ENCODE results near the gene GALNT9. TPM values are rescaled to one million over a fixed set of nuclear protein-coding genes. Genes with fewer than 3 reads are reported as not detected.

The GALNT9 gene
- polyA plus RNA-seq, 1 donor from 2014 or later, result 13.5 TPM

GRCh38 chr12:132178801-132179401 is 150.5 kb downstream of the GALNT9 start:
- H4K20me1 ChIP-seq (ENCODE audit: insufficient read depth), result no peaks in the 10 kb centered on the region
- no peaks in the 10 kb centered on the region for H3K9me3 ChIP-seq (ENCODE audit: low read length)
- no peak overlapping the region for H3K27ac ChIP-seq (ENCODE audit: low read length)
- H3K27me3 ChIP-seq (ENCODE audit: insufficient read depth, low read depth, low read length), result no peaks in the 10 kb centered on the region
- no peaks in the 10 kb centered on the region for H3K79me2 ChIP-seq (replicated peaks; ENCODE audit: insufficient read depth, low read length)
- no peak overlapping the region for H2AFZ ChIP-seq (ENCODE audit: low read depth, low read length)
- no peaks in the 10 kb centered on the region for H3K36me3 ChIP-seq (ENCODE audit: insufficient read depth, low read length)
- no peak overlapping the region for H3K4me3 ChIP-seq (ENCODE audit: low read length)
- TF ChIP-seq POLR2AphosphoS5 (IDR thresholded peaks at IDR 0.05) (no peak), SMC3 (conservative IDR thresholded peaks at IDR 0.05; ENCODE audit: poor library complexity) (no peak), EP300 (conservative IDR thresholded peaks at IDR 0.05; ENCODE audit: poor library complexity, severe bottlenecking) (no peak), TAF1 (IDR thresholded peaks at IDR 0.05; ENCODE audit: low read depth) (no peak), CTCF (IDR thresholded peaks at IDR 0.05; ENCODE audit: poor library complexity, severe bottlenecking) (no peak), MXI1 (conservative IDR thresholded peaks at IDR 0.05; ENCODE audit: poor library complexity, severe bottlenecking) (no peak), EZH2 (IDR thresholded peaks at IDR 0.05; ENCODE audit: borderline replicate concordance, insufficient read depth, low read length, poor library complexity, severe bottlenecking) (no peak), RAD21 (conservative IDR thresholded peaks at IDR 0.05) (no peak)
- TF ChIP-seq, protein P1, sequence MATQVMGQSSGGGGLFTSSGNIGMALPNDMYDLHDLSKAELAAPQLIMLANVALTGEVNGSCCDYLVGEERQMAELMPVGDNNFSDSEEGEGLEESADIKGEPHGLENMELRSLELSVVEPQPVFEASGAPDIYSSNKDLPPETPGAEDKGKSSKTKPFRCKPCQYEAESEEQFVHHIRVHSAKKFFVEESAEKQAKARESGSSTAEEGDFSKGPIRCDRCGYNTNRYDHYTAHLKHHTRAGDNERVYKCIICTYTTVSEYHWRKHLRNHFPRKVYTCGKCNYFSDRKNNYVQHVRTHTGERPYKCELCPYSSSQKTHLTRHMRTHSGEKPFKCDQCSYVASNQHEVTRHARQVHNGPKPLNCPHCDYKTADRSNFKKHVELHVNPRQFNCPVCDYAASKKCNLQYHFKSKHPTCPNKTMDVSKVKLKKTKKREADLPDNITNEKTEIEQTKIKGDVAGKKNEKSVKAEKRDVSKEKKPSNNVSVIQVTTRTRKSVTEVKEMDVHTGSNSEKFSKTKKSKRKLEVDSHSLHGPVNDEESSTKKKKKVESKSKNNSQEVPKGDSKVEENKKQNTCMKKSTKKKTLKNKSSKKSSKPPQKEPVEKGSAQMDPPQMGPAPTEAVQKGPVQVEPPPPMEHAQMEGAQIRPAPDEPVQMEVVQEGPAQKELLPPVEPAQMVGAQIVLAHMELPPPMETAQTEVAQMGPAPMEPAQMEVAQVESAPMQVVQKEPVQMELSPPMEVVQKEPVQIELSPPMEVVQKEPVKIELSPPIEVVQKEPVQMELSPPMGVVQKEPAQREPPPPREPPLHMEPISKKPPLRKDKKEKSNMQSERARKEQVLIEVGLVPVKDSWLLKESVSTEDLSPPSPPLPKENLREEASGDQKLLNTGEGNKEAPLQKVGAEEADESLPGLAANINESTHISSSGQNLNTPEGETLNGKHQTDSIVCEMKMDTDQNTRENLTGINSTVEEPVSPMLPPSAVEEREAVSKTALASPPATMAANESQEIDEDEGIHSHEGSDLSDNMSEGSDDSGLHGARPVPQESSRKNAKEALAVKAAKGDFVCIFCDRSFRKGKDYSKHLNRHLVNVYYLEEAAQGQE (IDR thresholded peaks at IDR 0.05; ENCODE audit: borderline replicate concordance), result no peak
- H3K4me2 ChIP-seq (ENCODE audit: low read length), result no peak overlapping the region
- H3K9me2 ChIP-seq (ENCODE audit: insufficient read depth, low read length), result no peaks in the 10 kb centered on the region
- H3K9ac ChIP-seq (ENCODE audit: low read length), result no peak overlapping the region
- no peaks in the 10 kb centered on the region for H3F3A ChIP-seq (ENCODE audit: insufficient read depth, low read length, poor library complexity, severe bottlenecking)

GRCh38 chr12:132178316-132178715 is 151.1 kb downstream of the GALNT9 start:
- H3F3A ChIP-seq (ENCODE audit: insufficient read depth, low read length, poor library complexity, severe bottlenecking), result no peaks in the 10 kb centered on the region
- TF ChIP-seq MXI1 (conservative IDR thresholded peaks at IDR 0.05; ENCODE audit: poor library complexity, severe bottlenecking) (no peak), RAD21 (conservative IDR thresholded peaks at IDR 0.05) (no peak), TAF1 (IDR thresholded peaks at IDR 0.05; ENCODE audit: low read depth) (no peak), EP300 (conservative IDR thresholded peaks at IDR 0.05; ENCODE audit: poor library complexity, severe bottlenecking) (no peak), EZH2 (IDR thresholded peaks at IDR 0.05; ENCODE audit: borderline replicate concordance, insufficient read depth, low read length, poor library complexity, severe bottlenecking) (no peak), POLR2AphosphoS5 (IDR thresholded peaks at IDR 0.05) (no peak)
- TF ChIP-seq, protein P1 (IDR thresholded peaks at IDR 0.05; ENCODE audit: borderline replicate concordance), result no peak

More at GRCh38 chr12:132178316-132178715, 151.1 kb downstream of the GALNT9 start:
- Histone ChIP-seq H3K4me2 (ENCODE audit: low read length) (no peak overlapping the region), H3K4me3 (ENCODE audit: low read length) (no peak overlapping the region), H3K27ac (ENCODE audit: low read length) (no peak overlapping the region), H3K9me3 (ENCODE audit: low read length) (no peaks in the 10 kb centered on the region), H3K9ac (ENCODE audit: low read length) (no peak overlapping the region), H3K36me3 (ENCODE audit: insufficient read depth, low read length) (no peaks in the 10 kb centered on the region), H3K27me3 (ENCODE audit: insufficient read depth, low read depth, low read length) (no peaks in the 10 kb centered on the region), H3K79me2 (replicated peaks; ENCODE audit: insufficient read depth, low read length) (no peaks in the 10 kb centered on the region), H4K20me1 (ENCODE audit: insufficient read depth) (no peaks in the 10 kb centered on the region), H3K9me2 (ENCODE audit: insufficient read depth, low read length) (no peaks in the 10 kb centered on the region), H2AFZ (ENCODE audit: low read depth, low read length) (no peak overlapping the region)
